GM19023 (cell line): ENCODE results near the gene OPN1MW2.
"Not testable (repeated sequence)": the region's sequence is repeated elsewhere in the genome, so short reads cannot be mapped to it uniquely, and the experiment has no call there.

Experiments used
- ATAC-seq: cut with Tn5 transposase; IDR thresholded peaks from one replicate; pipeline ENCODE4 v1.9.1; 2021; ENCODE audit warnings: mild to moderate bottlenecking, moderate library complexity; ENCODE audit not compliant: unreplicated experiment

The OPN1MW2 gene

DNA sequence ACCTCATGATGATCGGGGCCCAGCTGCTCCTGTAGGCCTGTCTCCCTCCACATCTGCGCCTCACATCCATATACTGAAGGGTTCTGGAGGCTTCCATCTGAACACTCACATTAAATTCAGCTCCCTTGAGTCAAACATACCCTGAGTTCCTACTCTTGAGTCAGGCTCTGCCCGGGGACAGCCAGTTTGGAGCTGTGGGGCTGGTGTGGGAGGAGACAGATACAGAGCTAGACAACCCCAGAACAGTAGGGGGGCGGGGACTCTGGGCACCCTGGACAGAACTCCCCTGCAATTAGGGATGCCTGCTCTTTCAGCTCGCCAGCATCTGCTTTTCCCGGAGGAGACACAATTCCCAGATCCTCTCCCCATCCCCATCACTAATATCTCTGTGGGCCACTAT, 43.5 kb downstream of the OPN1MW2 start:
- ATAC-seq, result not testable (repeated sequence)

GRCh38 chrX:154269245-154269644, 49.7 kb downstream of the OPN1MW2 start:
- ATAC-seq, result not testable (repeated sequence)
